ENCODE results near the gene PANX3. TPM values are rescaled to one million over a fixed set of nuclear protein-coding genes. Genes with fewer than 3 reads are reported as not detected.

The PANX3 gene
- total and polyA plus RNA-seq, 9 of the 15 experiments (the other 6 are each of a cell fraction or from before 2014, with no cell fraction given): 0.09 to 0.69 (median 0.39) TPM

DNA sequence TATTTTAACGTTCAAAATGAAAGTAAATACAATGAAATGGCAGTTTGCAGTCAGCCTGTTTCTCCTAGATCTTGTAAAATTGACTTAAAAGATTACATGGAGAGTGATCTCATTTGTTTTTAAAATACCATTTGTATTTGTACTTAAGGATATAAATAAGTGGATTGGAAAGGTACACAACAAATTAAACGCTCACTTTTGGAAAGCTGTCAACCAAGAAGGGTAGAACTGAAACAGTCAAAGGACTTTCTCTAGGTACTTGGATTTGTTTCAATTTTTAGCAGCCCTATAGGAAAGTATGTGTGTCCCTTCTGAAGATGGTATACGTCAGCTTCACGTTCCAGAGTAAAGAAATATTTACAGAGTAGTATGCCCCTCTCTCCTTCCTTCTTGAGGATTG, 18.7 kb downstream of the PANX3 start:
- in situ Hi-C loops (cut with MboI) (no loop called here), intact Hi-C loops (cut with micrococcal nuclease) (no loop called here)
- Histone ChIP-seq H4K20me1 (replicated peaks; ENCODE audit: control insufficient read depth, insufficient read depth, low read length) (no peaks in the 10 kb centered on the region), H3K4me1 (replicated peaks in 1 of 2; ENCODE audit: control insufficient read depth in 2 of 2, insufficient read depth in 2 of 2, low read length in 2 of 2) (peaks cover 0 to 9% of the 10 kb centered on the region in 2 experiments; a peak in 2 of 5 replicates), H3K9me1 (ENCODE audit: control insufficient read depth, insufficient read depth, low read length) (peaks cover 4% of the 10 kb centered on the region), H3K27ac (ENCODE audit: extremely low read depth, low read depth, low read length) (no peak overlapping the region), H3K4me2 (ENCODE audit: insufficient read depth, low read length) (no peak overlapping the region), H3K4me3 (no peak overlapping the region), H2AFZ (ENCODE audit: low read depth, low read length) (no peak overlapping the region), H3K27me3 (ENCODE audit: control insufficient read depth in 2 of 2, insufficient read depth in 2 of 2, low read length in 2 of 2) (no peaks in the 10 kb centered on the region), H3K9ac (ENCODE audit: insufficient read depth in 1 of 2, low read depth in 2 of 2, low read length in 2 of 2) (no peak overlapping the region), H3K79me2 (ENCODE audit: control insufficient read depth, insufficient read depth, low read length) (peaks cover 12% of the 10 kb centered on the region), H3K9me3 (replicated peaks; ENCODE audit: control insufficient read depth, insufficient read depth, low read depth, low read length) (no peaks in the 10 kb centered on the region), H3K36me3 (ENCODE audit: control insufficient read depth, insufficient read depth, low read length) (peaks cover 86% of the 10 kb centered on the region)
- FAIRE-seq: no peak
- ChIA-PET POLR2A (interaction anchor here (1.6 kb wide), 1 partner anchor 10 kb away, joined by 9 read pairs; no protein-coding TSS in a partner anchor), CTCF (ENCODE audit: low intra/inter-chr PET ratio) (no interaction called here)
- TF ChIP-seq E2F3 (CRISPR knock-in tag; IDR thresholded peaks at IDR 0.05) (no peak), NCOA1 (IDR thresholded peaks at IDR 0.05; ENCODE audit: low read depth) (no peak), DEAF1 (CRISPR knock-in tag; IDR thresholded peaks at IDR 0.05) (no peak), PRMT5 (CRISPR knock-in tag; IDR thresholded peaks at IDR 0.05) (no peak), ZNF561 (CRISPR knock-in tag; conservative IDR thresholded peaks at IDR 0.05) (no peak), SMARCB1 (IDR thresholded peaks at IDR 0.05; ENCODE audit: insufficient read length, low read depth) (no peak), BCL6 (CRISPR knock-in tag; IDR thresholded peaks at IDR 0.05) (no peak), IRF9 (tag; IDR thresholded peaks at IDR 0.05) (no peak)
- TF ChIP-seq, protein P1, sequence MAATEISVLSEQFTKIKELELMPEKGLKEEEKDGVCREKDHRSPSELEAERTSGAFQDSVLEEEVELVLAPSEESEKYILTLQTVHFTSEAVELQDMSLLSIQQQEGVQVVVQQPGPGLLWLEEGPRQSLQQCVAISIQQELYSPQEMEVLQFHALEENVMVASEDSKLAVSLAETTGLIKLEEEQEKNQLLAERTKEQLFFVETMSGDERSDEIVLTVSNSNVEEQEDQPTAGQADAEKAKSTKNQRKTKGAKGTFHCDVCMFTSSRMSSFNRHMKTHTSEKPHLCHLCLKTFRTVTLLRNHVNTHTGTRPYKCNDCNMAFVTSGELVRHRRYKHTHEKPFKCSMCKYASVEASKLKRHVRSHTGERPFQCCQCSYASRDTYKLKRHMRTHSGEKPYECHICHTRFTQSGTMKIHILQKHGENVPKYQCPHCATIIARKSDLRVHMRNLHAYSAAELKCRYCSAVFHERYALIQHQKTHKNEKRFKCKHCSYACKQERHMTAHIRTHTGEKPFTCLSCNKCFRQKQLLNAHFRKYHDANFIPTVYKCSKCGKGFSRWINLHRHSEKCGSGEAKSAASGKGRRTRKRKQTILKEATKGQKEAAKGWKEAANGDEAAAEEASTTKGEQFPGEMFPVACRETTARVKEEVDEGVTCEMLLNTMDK (IDR thresholded peaks at IDR 0.05; ENCODE audit: borderline replicate concordance, insufficient read depth, low read depth, low read length, poor library complexity, severe bottlenecking): no peak
- no peak for DNase-seq (ENCODE audit: extremely low read depth in 1 of 4, low spot score in 3 of 4)
- WGBS (ENCODE audit: insufficient coverage, low coverage, missing lambda C conversion rate): 92% methylated on average over 4 of the region's 4 CpGs
- no TSS peak for BruUV-seq (replicated peaks)
- no peak for ATAC-seq

Data from K562 (cell line).